NCI-H524 (cell line): ENCODE measurements around the gene MPI.
A peak's percentile ranks its signal among the peaks of the same experiment; 100 is the strongest.

Experiments used
- DNase-seq, 2 experiments: peaks; one replicate each; lab custom pipeline; 2025; lab: John Stamatoyannopoulos, UW

The MPI gene

GRCh38 chr15:74889883-74890664, at the start of gene MPI:
Gene MPI, plus strand, starts transcription at chr15:74890042. Its CDS starts 32 bp downstream, at chr15:74890074.
- DNase-seq = peak; percentile 78 to 90

GRCh38 chr15:74840851-74841775, 48.7 kb upstream of the MPI start:
- no peak for DNase-seq

GRCh38 chr15:74841891-74842373, 47.9 kb upstream of the MPI start:
- DNase-seq = no peak

GRCh38 chr15:74842581-74843444, 47.0 kb upstream of the MPI start, which contains the start of gene ULK3:
Gene ULK3, minus strand, starts transcription at chr15:74843156. Its CDS starts 51 bp downstream, at chr15:74843105.
- peak; percentile 83 to 90 for DNase-seq

- no peak for DNase-seq
Observed at GRCh38 chr15:74843445-74843828, 46.4 kb upstream of the MPI start.

GRCh38 chr15:74843891-74844299, 45.9 kb upstream of the MPI start:
- DNase-seq = no peak

- DNase-seq = peak; percentile 15 to 55
Observed at GRCh38 chr15:74844319-74845207, 45.3 kb upstream of the MPI start.

GRCh38 chr15:74845208-74845568, 44.7 kb upstream of the MPI start:
- no peak for DNase-seq

GRCh38 chr15:74845581-74845980, 44.3 kb upstream of the MPI start:
- DNase-seq = no peak

GRCh38 chr15:74847432-74847831, 42.4 kb upstream of the MPI start:
- DNase-seq = no peak

GRCh38 chr15:74850393-74850792, 39.4 kb upstream of the MPI start:
- no peak for DNase-seq

- DNase-seq = no peak
Observed at GRCh38 chr15:74851960-74852359, 37.9 kb upstream of the MPI start.

GRCh38 chr15:74854453-74855022, 35.3 kb upstream of the MPI start:
- no peak for DNase-seq

- DNase-seq = peak in 1 of 2 experiments; percentile 25
Observed at GRCh38 chr15:74855857-74856256, 34.0 kb upstream of the MPI start.

GRCh38 chr15:74856537-74856936, 33.3 kb upstream of the MPI start:
- DNase-seq = no peak

- DNase-seq = no peak
Observed at GRCh38 chr15:74857082-74857655, 32.7 kb upstream of the MPI start.

GRCh38 chr15:74857671-74858368, 32.0 kb upstream of the MPI start:
- no peak for DNase-seq

GRCh38 chr15:74858369-74858740, 31.5 kb upstream of the MPI start:
- DNase-seq = no peak
